HCEC 1CT (cell line): ENCODE results near the gene ZNF79.
"Not testable (repeated sequence)": the region's sequence is repeated elsewhere in the genome, so short reads cannot be mapped to it uniquely, and the experiment has no call there.

Source experiments
- DNase-seq: peaks from one replicate; pipeline ENCODE4 v3.0.0-alpha.2; 2017

The ZNF79 gene

DNA sequence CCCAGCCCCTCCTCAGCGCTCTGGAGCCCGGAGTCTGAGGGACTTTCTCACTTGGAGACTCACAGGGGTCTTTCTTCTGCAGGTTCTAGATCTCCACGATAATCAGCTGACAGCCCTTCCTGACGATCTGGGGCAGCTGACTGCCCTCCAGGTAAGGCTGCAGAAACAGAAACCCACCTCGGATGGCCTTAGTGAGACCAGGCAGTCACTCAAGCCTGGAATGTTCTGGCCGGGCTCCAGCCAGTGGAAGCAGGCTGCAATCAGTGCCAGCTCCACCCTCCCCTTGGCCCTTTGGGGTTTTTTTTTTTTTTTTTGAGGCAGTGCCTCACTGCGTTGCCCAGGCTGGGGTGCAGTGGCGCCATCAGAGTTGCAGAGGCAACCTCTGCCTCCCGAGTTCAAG is 34.7 kb downstream of the ZNF79 start:
- no peak for DNase-seq

DNA sequence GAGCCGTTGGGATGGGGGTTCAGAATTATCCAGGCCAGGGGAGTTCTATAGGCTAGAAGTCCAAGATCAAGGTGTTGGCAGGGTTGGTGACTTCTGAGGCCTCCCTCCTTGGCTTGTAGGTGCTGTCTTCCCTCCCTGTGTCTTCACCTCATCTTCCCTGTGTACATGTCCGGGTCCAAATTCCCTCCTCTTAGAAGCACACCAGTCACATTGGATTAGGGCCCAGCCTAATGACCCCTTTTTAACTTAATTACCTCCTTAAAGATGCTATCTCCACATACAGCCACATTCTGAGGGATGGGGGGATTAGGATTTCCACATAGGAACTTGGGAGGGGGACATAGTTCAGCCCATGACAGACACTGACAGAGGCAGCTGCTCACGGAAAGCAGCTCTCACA is 39.2 kb downstream of the ZNF79 start:
- no peak for DNase-seq

DNA sequence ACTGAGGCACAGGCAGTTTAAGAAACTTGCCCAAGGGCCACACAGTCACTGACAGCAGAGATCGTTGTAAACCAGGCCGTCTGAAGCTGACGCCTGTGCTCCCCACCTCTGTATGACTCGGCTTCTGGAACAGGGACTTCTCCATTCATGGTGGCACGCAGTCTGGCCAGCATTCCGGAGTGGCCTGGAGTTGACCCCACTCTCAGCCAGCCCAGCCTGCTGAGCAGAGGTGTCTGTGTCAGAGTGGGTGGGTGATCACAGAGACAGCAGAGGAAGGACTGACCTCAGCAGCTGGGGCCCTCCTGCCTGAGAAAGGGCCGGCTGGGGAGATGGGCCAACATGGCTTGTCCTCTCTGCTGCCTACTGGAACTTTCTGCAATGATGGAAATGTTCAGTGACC is 39.7 kb downstream of the ZNF79 start:
- DNase-seq: no peak

DNA sequence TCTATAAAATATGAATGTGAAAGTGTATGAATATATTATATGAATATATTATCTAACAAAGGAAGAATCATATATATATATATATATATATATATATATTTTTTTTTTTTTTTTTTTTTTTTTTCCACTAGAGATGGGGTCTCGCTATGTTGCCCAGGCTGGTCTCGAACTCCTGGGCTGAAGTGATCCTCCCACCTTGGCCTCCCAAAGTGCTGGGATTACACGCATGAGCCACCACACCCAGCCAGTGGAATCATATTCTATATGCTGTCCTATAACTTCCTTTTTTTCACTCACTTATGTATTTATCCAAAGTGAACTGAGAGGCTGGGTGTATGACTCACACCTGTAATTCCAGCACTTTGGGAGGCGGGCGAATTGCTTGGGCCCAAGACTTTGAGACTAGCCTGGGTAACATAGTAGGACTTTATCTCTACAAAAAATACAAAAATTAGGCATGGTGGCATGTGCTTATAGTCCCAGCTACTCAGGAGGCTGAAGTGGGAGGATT is 42.3 kb downstream of the ZNF79 start:
- not testable (repeated sequence) for DNase-seq

DNA sequence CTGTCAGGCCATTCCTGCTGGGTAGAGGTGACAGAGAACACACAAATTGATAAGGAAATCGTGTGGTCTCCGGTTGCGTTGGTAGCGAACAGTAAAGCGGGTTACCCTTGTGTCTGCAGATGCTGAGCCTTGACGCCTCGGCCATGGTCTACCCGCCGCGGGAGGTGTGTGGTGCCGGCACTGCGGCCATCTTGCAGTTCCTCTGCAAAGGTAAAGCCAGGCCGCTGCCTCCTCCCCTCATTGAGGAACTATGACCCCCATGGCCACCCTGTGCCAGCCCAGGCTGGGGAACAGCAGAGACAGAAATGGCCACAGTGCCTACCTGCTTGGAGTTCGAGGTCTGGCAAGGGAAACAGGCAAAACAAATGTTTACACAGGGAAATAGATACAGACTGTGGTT is 43.4 kb downstream of the ZNF79 start:
- DNase-seq: no peak

DNA sequence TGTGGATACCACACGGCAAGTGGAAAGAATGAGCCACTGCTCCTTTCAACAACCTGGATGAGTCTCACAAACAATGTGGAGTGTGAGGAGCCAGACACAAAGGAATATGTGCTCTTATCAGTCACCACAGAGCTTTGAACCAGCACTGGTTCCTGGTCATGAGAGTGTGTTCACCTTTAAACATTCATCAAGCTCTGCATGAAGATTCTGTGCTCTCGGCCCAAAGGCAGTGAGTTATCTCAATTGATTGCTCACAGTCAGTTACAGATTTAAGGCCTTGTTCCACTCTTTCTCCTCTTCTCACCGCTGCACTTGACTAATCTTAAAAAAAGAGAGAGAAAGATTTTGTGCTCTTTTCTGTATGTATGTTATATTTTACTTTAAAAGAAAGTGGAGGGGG is 46.5 kb downstream of the ZNF79 start:
- DNase-seq: no peak

DNA sequence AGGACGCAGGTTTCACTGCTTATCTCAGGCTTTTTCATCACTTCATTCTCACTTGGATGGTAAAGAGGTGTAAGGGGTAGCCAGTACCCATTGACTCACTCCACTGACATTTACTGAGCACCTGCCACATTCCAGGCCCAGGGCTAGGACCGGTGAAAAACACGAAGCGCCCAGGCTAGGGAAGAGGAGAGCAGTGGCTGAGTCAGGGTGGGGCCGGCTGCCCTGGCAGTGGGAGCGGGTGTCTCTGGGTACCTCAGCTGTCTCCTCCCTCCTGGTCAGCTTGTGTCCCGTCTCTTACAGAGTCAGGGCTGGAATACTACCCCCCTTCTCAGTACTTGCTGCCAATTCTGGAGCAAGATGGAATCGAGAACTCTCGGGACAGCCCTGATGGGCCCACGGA is 49.3 kb downstream of the ZNF79 start:
- no peak for DNase-seq

DNA sequence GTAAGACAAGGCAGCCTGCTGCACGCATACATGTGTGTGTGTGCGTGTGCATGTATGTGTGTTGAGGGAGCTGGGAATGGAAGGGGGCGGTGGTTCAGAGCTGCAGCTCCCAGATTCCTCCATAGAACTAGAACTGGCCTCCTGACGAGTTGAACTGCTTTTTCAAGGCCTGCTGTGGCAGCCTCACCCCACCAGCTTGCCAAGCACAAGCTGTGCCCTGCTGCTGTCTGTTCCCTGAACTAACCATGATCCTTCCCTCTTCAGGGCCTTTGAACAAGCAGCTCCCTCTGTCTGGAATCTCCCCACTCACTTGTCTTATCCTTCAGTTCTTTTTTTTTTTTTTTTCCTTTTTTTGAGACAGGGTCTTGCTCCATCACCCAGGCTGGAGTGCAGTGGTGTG is 49.8 kb downstream of the ZNF79 start:
- DNase-seq: no peak

DNA sequence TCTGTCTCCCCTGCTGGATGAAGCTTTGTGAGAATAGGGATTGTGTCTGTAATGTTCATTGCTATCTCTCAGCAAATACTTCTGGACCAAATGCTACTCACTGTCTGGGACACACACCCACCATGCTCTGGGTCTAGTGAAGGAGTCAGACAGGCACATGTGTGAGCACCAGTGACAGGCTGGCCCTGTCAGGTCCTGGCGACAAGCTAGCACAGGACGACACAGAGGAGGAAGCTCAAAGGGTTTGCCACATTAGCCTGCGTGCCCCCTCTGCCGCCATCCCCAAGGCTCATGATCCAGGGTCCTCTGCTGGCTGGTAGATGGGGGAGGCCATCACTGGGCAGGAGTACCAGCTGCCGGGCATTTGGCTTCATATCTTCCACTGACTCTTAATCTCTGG is 50.4 kb downstream of the ZNF79 start:
- DNase-seq: no peak

DNA sequence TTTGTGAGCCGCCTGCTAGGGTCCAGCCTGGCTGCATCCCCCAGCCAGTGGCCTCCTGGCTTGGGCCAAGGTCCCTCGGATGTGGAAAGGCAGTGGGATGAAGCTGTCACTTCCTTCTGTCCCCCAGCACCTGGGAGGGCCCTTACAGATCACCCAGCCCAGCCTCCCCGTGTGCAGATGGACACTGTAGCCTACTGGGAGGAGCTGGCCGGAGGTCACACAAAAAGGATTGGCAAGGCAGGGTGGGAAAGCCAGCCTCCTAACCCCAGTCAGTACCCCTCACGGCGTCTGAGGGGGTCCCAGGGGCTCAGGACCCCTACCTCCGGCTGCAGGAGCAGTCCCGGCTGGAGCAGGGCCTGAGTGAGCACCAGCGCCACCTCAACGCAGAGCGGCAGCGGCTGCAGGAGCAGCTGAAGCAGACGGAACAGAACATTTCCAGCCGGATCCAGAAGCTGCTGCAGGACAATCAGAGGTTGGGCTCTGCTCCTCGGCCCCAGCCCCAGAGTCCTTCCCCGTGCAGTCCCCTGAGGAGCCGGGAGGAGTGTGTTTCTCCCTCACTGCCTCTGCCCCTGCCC is 55.4 kb downstream of the ZNF79 start:
- DNase-seq: no peak

DNA sequence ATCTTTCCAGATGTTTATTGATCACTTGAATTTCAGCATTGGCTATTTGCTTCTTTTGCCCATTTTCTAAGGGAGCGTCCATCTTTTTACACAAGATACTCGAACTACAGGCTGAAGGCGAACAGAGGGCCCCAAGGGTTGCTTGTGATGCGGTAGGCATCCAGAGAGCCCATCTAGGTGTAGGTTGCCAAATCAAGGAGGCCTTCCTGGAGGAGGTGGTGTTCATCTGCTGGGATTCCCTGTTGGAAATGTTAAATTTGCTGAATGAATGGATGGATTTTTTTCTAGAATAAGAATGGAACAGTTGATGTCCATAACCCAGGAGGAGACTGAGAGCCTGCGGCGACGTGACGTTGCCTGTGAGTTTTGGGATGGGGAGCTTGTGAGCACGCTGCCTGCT is 58.5 kb downstream of the ZNF79 start:
- no peak for DNase-seq

DNA sequence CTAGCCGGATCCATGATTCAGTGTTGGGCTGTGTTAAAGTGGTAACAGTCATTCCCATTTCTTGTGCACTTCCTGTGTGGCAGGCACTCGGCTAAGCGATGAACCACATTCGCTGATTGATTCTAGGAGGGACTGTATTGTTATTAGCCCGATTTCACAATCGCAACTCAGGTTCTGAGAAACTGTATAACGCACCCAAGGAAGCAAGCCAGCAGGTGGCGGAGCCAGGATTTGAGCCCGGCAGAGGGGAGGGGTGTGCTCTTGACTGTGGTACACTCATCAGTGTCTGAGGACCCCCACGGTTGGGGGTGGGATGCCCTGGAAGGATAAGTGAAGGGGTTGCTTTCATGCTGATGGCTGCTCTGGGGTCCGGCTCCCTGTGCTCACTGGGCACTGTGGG is 61.8 kb downstream of the ZNF79 start:
- no peak for DNase-seq

DNA sequence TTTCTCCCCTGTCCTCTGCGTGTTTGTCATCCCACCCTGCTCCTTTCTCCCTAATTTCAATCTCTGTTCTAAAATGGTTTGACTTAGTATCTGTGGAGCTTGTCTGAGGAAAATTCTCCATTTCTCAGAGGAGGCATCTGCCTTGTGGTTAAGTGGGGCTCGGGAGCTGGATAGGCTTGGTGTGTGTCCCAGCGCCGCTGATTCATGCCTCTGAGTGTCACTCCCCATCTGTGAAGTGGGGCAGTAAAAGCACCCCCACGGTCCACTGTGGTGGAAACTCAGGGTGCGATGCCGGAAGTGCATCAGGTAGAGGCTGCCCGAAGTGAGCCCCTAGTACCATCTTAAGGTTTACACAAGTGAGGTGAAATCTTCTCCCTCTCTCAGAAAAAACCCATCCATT is 64.8 kb downstream of the ZNF79 start:
- DNase-seq: no peak

DNA sequence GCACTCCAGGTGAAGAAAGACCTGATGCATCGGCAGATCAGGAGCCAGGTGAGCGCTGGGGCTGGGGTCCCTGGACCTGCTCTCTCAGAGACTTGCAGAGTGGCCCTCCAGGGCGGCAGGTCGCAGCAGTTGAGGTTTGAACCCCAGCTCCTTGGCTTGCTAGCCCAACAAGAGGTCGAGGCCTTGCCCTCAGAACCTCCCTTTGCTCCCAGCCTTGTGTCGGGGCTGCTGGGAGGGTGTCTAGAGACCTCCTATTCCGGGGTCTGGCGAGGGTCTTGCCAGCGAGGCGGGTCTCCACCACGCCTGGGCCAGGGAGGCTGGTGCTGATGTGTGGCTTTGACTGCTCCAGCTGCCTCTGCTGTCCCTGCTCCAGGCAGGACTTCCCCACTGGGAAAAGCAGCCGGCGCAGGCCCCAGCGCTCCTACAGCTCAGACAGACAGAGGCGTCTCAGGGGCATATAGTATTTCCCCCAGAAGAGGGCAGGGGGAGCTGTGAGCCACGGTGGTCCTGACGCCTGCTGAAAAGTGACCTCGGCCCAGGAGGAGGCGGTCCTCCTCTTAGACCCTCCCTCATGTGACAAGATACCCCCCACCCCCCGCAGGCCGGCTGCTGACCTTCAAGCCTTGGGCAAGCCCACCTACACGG is 65.4 kb downstream of the ZNF79 start:
- no peak for DNase-seq

DNA sequence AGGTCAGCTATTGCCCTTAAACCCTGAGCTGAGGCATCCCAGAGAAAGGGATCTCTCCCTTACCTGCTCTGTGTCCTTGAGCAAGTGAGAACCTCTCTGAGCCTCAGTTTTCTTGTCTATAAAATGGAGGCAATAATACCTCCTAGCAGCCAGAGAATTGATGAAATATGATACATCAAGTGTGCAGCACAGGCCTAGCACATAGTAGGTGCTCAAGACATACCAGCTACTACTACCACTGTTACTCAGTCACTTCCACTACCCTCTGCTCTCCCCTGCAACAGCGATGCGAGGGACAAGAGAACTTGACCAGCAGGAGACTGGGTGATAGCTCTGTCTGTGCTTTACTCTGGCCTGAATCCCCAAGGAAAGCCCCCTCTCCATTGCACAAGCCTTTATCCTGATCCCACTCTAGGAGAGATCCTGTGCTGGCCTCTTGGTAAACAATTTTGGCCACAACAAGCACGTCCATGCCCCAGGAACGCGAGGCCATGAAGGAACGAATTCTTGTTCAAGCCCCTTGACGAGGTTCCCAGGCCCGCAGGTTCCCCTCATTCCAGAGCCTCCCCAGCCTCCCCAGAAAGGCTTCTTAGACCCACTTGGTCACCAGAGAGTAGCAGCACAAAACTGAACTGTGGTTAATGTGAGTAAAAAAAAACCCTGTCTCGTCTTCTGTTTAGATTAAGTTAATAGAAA is 66.5 kb downstream of the ZNF79 start:
- DNase-seq: no peak

DNA sequence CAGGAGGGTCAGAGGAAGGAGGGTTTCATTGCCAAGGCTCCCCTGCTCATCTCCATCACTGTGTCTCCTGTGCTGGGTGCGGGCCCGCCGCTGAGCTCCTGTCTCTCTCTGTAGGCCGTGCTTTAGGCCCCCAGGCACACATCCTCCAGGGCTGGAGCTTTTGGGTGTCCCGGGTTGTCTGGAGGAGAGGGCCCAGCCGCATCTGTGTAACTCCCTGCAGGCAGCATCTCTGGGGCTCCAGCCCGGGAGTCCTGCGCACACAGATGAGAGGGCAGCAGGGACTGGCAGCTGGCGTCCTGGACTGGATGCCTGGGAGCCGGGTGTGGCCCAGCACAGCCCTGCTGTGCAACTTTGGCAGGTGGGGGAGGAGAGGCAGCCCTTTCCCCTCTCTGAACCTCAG is 67.3 kb downstream of the ZNF79 start:
- DNase-seq: no peak

DNA sequence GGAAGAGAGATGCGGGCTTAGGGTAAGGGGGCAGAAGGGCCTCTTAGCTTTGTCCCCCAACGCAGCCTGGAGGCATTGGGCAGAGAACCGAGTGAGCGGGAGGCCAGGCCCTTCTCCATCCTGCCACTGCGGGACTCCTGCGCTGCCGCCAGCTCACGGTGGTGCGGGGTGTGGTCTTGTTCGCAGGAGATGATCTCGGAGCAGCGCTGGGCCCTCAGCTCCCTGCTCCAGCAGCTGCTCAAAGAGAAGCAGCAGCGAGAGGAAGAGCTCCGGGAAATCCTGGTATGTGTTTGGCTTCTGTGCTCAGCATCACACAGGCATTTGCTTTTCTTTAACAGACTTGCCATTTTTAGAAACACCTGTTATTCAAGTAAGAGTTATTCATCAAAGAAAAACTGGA is 68.4 kb downstream of the ZNF79 start:
- no peak for DNase-seq

DNA sequence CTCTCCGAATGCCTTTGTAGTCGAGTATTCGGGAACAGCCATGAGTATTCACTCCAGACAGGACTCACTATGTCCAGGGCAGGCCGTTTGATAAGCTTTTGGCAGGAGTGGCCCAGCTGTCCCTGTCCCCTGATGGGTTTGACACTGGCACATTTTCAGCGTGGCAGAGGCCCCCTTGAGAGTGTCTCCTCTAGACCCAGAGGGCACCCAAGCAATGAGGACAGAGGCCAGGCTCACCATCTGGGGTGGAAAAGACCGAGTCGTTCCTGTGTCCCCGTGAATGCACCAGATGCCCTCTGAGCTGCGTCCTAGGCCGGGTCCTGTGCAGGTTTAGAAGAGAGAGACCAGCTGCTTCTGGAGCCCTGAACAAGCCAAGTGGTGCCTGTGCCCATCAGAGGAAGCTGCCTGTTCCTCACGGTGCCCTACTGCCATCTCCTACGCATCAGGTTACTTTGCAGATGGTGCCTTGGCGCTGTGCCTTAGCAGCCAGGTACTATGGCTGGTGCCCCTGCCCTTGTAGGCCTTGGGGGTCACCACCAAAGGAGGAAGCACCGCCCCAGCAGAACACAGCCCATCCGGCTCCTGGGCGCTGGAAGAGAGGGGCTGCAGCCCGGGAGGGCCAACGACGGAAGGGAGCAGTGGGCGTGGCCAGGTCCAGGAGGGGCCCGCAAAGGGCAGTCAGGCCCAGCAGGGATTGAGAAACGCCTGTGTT is 69.6 kb downstream of the ZNF79 start:
- DNase-seq: no peak

DNA sequence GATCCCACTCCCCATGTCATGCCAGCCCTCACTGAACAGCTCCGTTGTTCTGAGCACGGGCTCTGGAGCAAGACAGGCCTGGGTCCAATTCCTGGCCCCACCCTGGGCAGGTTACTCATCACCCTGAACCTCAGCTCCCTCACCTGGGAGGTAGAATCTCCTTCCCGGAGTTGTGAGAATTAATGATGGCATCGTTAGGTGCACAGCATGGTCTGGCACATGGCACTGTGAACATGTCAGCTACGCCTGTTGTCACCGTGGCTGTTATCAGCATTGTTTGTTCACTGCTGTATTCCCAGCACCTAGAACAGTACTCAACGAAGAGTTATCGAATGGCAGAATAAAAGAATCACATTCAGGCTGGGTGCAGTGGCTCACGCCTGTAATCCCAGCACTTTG is 70.1 kb downstream of the ZNF79 start:
- DNase-seq: no peak
